Lower leg skin (tissue), 4 donors: ENCODE measurements around the gene ARHGAP45. TPM values are rescaled to one million over a fixed set of nuclear protein-coding genes. Genes with fewer than 3 reads are reported as not detected.

Source experiments
- DNase-seq, 2 donors: peaks; one replicate each; pipeline ENCODE4 v3.0.0-alpha.2; 2019; ENCODE audit warnings: low spot score in 2 of 2
- H3K4me3 ChIP-seq: fragments of 200-600 bp; sonication (generic); 2 replicates; pipeline ENCODE4 v1.5.1; 2017; ENCODE audit warnings: mild to moderate bottlenecking, low read depth; ENCODE audit not compliant: poor library complexity, severe bottlenecking
- POLR2A ChIP-seq, 2 donors: fragments of 450-650 bp; IDR thresholded peaks; one replicate each; pipeline ENCODE4 v1.6.1; 2016 to 2017; ENCODE audit warnings: antibody characterized with exemption in 2 of 2, mild to moderate bottlenecking in 1 of 2, moderate library complexity in 1 of 2
- WGBS, 2 donors: methylation state at CpG; one replicate each; pipeline ENCODE4 v1.1.5; 2018; 5-methylcytosine and 5-hydroxymethylcytosine counted together
- intact Hi-C: fragments of 100-400 bp; cut with DNase I; formaldehyde crosslinking; loops from one replicate; pipeline ENCODE4 v1.15.0; 2023; ENCODE audit warnings: low total_unique reads
- total RNA-seq, 4 donors: library from RNA; depleted of rRNA; stranded (reverse); fragments of >200 nt; gene quantifications; one replicate each; pipeline ENCODE4 v1.1.0, GENCODE V29; 2016
- TF ChIP-seq, protein P1 (sequence below), 3 donors: fragments of 450-650 bp; IDR thresholded peaks; one replicate each; pipeline ENCODE4 v1.5.1; 2016; ENCODE audit warnings: antibody characterized with exemption in 3 of 3, mild to moderate bottlenecking in 3 of 3, moderate library complexity in 2 of 3

The ARHGAP45 gene
- total RNA-seq, 4 donors from 2014 or later, result 12.4 to 36.0 (median 14.4) TPM

- H3K4me3 ChIP-seq, result no peak overlapping the region
- DNase-seq, result no peak
- intact Hi-C loops, result no loop called here
- WGBS, 2 donors, result 88 to 91% methylated on average over 11 of the region's 11 CpGs
- TF ChIP-seq, protein P1, sequence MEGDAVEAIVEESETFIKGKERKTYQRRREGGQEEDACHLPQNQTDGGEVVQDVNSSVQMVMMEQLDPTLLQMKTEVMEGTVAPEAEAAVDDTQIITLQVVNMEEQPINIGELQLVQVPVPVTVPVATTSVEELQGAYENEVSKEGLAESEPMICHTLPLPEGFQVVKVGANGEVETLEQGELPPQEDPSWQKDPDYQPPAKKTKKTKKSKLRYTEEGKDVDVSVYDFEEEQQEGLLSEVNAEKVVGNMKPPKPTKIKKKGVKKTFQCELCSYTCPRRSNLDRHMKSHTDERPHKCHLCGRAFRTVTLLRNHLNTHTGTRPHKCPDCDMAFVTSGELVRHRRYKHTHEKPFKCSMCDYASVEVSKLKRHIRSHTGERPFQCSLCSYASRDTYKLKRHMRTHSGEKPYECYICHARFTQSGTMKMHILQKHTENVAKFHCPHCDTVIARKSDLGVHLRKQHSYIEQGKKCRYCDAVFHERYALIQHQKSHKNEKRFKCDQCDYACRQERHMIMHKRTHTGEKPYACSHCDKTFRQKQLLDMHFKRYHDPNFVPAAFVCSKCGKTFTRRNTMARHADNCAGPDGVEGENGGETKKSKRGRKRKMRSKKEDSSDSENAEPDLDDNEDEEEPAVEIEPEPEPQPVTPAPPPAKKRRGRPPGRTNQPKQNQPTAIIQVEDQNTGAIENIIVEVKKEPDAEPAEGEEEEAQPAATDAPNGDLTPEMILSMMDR (IDR thresholded peaks at IDR 0.05), result no peak
- TF ChIP-seq POLR2A (IDR thresholded peaks at IDR 0.05), result no peak
Measured at GRCh38 chr19:1134431-1134830, 67.5 kb downstream of the ARHGAP45 start.

- intact Hi-C loops, result no loop called here
- no peak overlapping the region for H3K4me3 ChIP-seq
- no peak for TF ChIP-seq POLR2A (IDR thresholded peaks at IDR 0.05)
- 84 to 91% methylated on average over 16 to 17 of the region's 17 CpGs for WGBS, 2 donors
- DNase-seq, result peak in 1 of 2 donors; percentile 86
Measured at GRCh38 chr19:1135454-1135853, 68.5 kb downstream of the ARHGAP45 start.

DNA sequence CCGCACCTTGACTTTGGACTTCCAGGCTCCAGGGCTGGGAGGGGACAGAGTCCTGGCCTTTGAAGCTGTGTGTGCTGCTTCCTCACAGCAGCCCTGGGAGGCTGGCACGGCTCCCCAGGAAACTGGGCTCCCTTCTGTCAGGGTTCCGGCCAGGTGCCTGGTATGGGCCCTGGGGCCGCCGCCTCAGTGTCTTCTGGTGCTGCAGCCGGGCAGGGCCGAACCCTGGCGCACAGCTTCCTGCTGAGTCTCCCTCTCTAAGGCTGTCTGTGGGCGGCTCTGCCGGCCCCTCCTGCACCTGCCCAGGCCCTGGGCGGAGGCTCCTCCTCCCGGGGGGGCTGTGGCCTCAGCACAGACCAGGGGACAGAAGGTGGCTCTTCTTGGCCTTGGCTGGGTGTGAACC is 69.2 kb downstream of the ARHGAP45 start:
- H3K4me3 ChIP-seq, result no peak overlapping the region
- DNase-seq, result peak in 1 of 2 donors; percentile 89
- no peak for TF ChIP-seq POLR2A (IDR thresholded peaks at IDR 0.05)
- TF ChIP-seq, protein P1 (IDR thresholded peaks at IDR 0.05), result no peak
- intact Hi-C loops, result no loop called here
- 51 to 58% methylated on average over 11 to 12 of the region's 12 CpGs for WGBS, 2 donors

Other genes with a start within 250 kb of the ARHGAP45 start
- not detected for gene PLPPR3, start 245.2 kb upstream of the ARHGAP45 start, total RNA-seq
- under 1 TPM in 2 of 4 donors, not detected in 2; 0.37 to 0.76 TPM for gene AZU1, start 239.3 kb upstream of the ARHGAP45 start, total RNA-seq
- gene PRTN3, start 226.2 kb upstream of the ARHGAP45 start, total RNA-seq, result under 1 TPM in 1 of 4 donors, not detected in 3; 0.86 TPM
- 1 to 10 TPM in 1 of 4 donors, under 1 TPM in 1, not detected in 2; 0.51 to 1.9 TPM for gene ELANE, start 214.9 kb upstream of the ARHGAP45 start, total RNA-seq
- gene CFD, start 207.5 kb upstream of the ARHGAP45 start, total RNA-seq, result 100 to 1,000 TPM; 263 to 871 (median 364) TPM
- 10 to 100 TPM; 41.7 to 62.3 (median 45.5) TPM for gene MED16, start 174.0 kb upstream of the ARHGAP45 start, total RNA-seq
- not detected for gene RNU6-9, start 173.7 kb upstream of the ARHGAP45 start, total RNA-seq
- gene R3HDM4, start 153.9 kb upstream of the ARHGAP45 start, total RNA-seq, result 10 to 100 TPM; 58.1 to 75.6 (median 65.8) TPM
- 1 to 10 TPM in 1 of 4 donors, under 1 TPM in 1, not detected in 2; 0.88 to 3.5 TPM for gene KISS1R, start 149.8 kb upstream of the ARHGAP45 start, total RNA-seq
- 1 to 10 TPM; 1.8 to 9.4 (median 5.6) TPM for gene ARID3A, start 141.1 kb upstream of the ARHGAP45 start, total RNA-seq
- 10 to 100 TPM; 29.0 to 66.9 (median 39.9) TPM for gene WDR18, start 82.8 kb upstream of the ARHGAP45 start, total RNA-seq
- gene GRIN3B, start 66.7 kb upstream of the ARHGAP45 start, total RNA-seq, result not detected
- 100 to 1,000 TPM; 180 to 299 (median 226) TPM for gene TMEM259, start 46.0 kb upstream of the ARHGAP45 start, total RNA-seq
- not detected for gene RNU6-2, start 45.6 kb upstream of the ARHGAP45 start, total RNA-seq
- 10 to 100 TPM; 71.2 to 86.5 (median 79.7) TPM for gene CNN2, start 40.6 kb upstream of the ARHGAP45 start, total RNA-seq
- 10 to 100 TPM; 30.3 to 39.8 (median 33.5) TPM for gene ABCA7, start 27.1 kb upstream of the ARHGAP45 start, total RNA-seq
- 100 to 1,000 TPM in 3 of 4 donors, 10 to 100 TPM in 1; 93.3 to 198 (median 123) TPM for gene POLR2E, start 28.2 kb downstream of the ARHGAP45 start, total RNA-seq
- 100 to 1,000 TPM; 375 to 507 (median 469) TPM for gene GPX4, start 36.8 kb downstream of the ARHGAP45 start, total RNA-seq
- 10 to 100 TPM; 54.8 to 68.6 (median 60.3) TPM for gene SBNO2, start 107.1 kb downstream of the ARHGAP45 start, total RNA-seq
- 100 to 1,000 TPM in 1 of 4 donors, 10 to 100 TPM in 3; 74.0 to 106 (median 78.4) TPM for gene STK11, start 138.6 kb downstream of the ARHGAP45 start, total RNA-seq
- 10 to 100 TPM in 3 of 4 donors, 1 to 10 TPM in 1; 8.1 to 16.7 (median 13.6) TPM for gene CBARP, start 170.8 kb downstream of the ARHGAP45 start, total RNA-seq
- gene ATP5F1D, start 174.6 kb downstream of the ARHGAP45 start, total RNA-seq, result 100 to 1,000 TPM; 121 to 198 (median 146) TPM
- gene MIDN, start 181.4 kb downstream of the ARHGAP45 start, total RNA-seq, result 100 to 1,000 TPM in 1 of 4 donors, 10 to 100 TPM in 3; 59.7 to 119 (median 78.7) TPM
- 100 to 1,000 TPM; 496 to 546 (median 545) TPM for gene CIRBP, start 202.2 kb downstream of the ARHGAP45 start, total RNA-seq
- 10 to 100 TPM; 66.3 to 74.1 (median 68.8) TPM for gene FAM174C, start 208.4 kb downstream of the ARHGAP45 start, total RNA-seq
- gene EFNA2, start 218.7 kb downstream of the ARHGAP45 start, total RNA-seq, result not detected